Activated naive CD8-positive, alpha-beta T cell treated with anti-CD3 and anti-CD28 coated beads for 36 hours (primary cell): ENCODE measurements around the gene TET2. TPM values are rescaled to one million over a fixed set of nuclear protein-coding genes. Genes with fewer than 3 reads are reported as not detected.
A peak's percentile ranks its signal among the peaks of the same experiment; 100 is the strongest.

Source experiments
- DNase-seq: peaks from one replicate; pipeline ENCODE4 v3.0.0; 2021
- H3K27ac Mint-ChIP-seq: one replicate; pipeline ENCODE4 v1.8.0; 2022; ENCODE audit warnings: mild to moderate bottlenecking, moderate library complexity, mixed read lengths
- H3K27me3 Mint-ChIP-seq: one replicate; pipeline ENCODE4 v1.8.0; 2022; ENCODE audit warnings: mild to moderate bottlenecking, mixed read lengths
- H3K36me3 Mint-ChIP-seq: one replicate; pipeline ENCODE4 v1.8.0; 2021; ENCODE audit warnings: mild to moderate bottlenecking, mixed read lengths
- H3K4me1 Mint-ChIP-seq: one replicate; pipeline ENCODE4 v1.8.0; 2021; ENCODE audit warnings: mixed read lengths
- H3K4me3 Mint-ChIP-seq: one replicate; pipeline ENCODE4 v1.8.0; 2022; ENCODE audit warnings: mild to moderate bottlenecking, moderate library complexity, mixed read lengths
- H3K9me3 Mint-ChIP-seq: one replicate; pipeline ENCODE4 v1.8.0; 2022; ENCODE audit warnings: mixed read lengths
- total RNA-seq, 2 experiments: library from RNA; stranded (reverse); gene quantifications; one replicate each; pipeline ENCODE4 v1.2.3, GENCODE V29; 2021

TET2 gene
- total RNA-seq, 2 experiments from 2014 or later, result 20.7 to 22.6 TPM

- Mint-ChIP-seq H3K9me3 (peaks cover 8% of the 10 kb centered on the region), H3K36me3 (peaks cover 67% of the 10 kb centered on the region), H3K27ac (no peak overlapping the region), H3K27me3 (no peaks in the 10 kb centered on the region), H3K4me1 (peaks cover 14% of the 10 kb centered on the region), H3K4me3 (no peak overlapping the region)
- no peak for DNase-seq
Observed at GRCh38 chr4:105267280-105267679, 120.6 kb downstream of the TET2 start.

- Mint-ChIP-seq H3K4me1 (peaks cover 39% of the 10 kb centered on the region), H3K4me3 (no peak overlapping the region), H3K9me3 (peaks cover 5% of the 10 kb centered on the region), H3K36me3 (peaks cover 71% of the 10 kb centered on the region), H3K27ac (peak overlapping the region; percentile 52), H3K27me3 (no peaks in the 10 kb centered on the region)
- DNase-seq, result no peak
Observed at GRCh38 chr4:105272002-105272401, 125.3 kb downstream of the TET2 start.

- H3K36me3 Mint-ChIP-seq, result peaks cover 70% of the 10 kb centered on the region
- H3K27ac Mint-ChIP-seq, result peak overlapping the region; percentile 57
- no peak for DNase-seq
- H3K27me3 Mint-ChIP-seq, result no peaks in the 10 kb centered on the region
- peaks cover 4% of the 10 kb centered on the region for H3K9me3 Mint-ChIP-seq
- H3K4me1 Mint-ChIP-seq, result peaks cover 41% of the 10 kb centered on the region
- H3K4me3 Mint-ChIP-seq, result no peak overlapping the region
Observed at GRCh38 chr4:105273230-105273629, 126.6 kb downstream of the TET2 start.

GRCh38 chr4:105274090-105274489 lies 127.4 kb downstream of the TET2 start:
- Mint-ChIP-seq H3K9me3 (peaks cover 4% of the 10 kb centered on the region), H3K27me3 (no peaks in the 10 kb centered on the region), H3K4me1 (peaks cover 43% of the 10 kb centered on the region), H3K36me3 (peaks cover 63% of the 10 kb centered on the region), H3K27ac (no peak overlapping the region), H3K4me3 (no peak overlapping the region)
- DNase-seq, result no peak

- Mint-ChIP-seq H3K4me3 (no peak overlapping the region), H3K9me3 (peaks cover 3% of the 10 kb centered on the region), H3K27me3 (no peaks in the 10 kb centered on the region), H3K36me3 (peaks cover 60% of the 10 kb centered on the region), H3K27ac (no peak overlapping the region), H3K4me1 (peaks cover 43% of the 10 kb centered on the region)
- no peak for DNase-seq
Observed at GRCh38 chr4:105274504-105274903, 127.8 kb downstream of the TET2 start.

GRCh38 chr4:105276361-105277104 lies 129.9 kb downstream of the TET2 start:
- no peaks in the 10 kb centered on the region for H3K27me3 Mint-ChIP-seq
- no peak overlapping the region for H3K27ac Mint-ChIP-seq
- peaks cover 38% of the 10 kb centered on the region for H3K4me1 Mint-ChIP-seq
- peaks cover 42% of the 10 kb centered on the region for H3K36me3 Mint-ChIP-seq
- H3K9me3 Mint-ChIP-seq, result no peaks in the 10 kb centered on the region
- H3K4me3 Mint-ChIP-seq, result no peak overlapping the region
- DNase-seq, result no peak

- Mint-ChIP-seq H3K4me1 (peaks cover 29% of the 10 kb centered on the region), H3K36me3 (peaks cover 33% of the 10 kb centered on the region), H3K9me3 (no peaks in the 10 kb centered on the region), H3K4me3 (no peak overlapping the region), H3K27me3 (no peaks in the 10 kb centered on the region), H3K27ac (no peak overlapping the region)
- DNase-seq, result no peak
Observed at GRCh38 chr4:105277702-105278101, 131.0 kb downstream of the TET2 start.

GRCh38 chr4:105279314-105279713 lies 132.6 kb downstream of the TET2 start:
- H3K4me3 Mint-ChIP-seq, result no peak overlapping the region
- no peaks in the 10 kb centered on the region for H3K27me3 Mint-ChIP-seq
- no peak overlapping the region for H3K27ac Mint-ChIP-seq
- H3K36me3 Mint-ChIP-seq, result peaks cover 26% of the 10 kb centered on the region
- DNase-seq, result no peak
- peaks cover 19% of the 10 kb centered on the region for H3K4me1 Mint-ChIP-seq
- peaks cover 1% of the 10 kb centered on the region for H3K9me3 Mint-ChIP-seq

GRCh38 chr4:105280338-105281123 lies 133.9 kb downstream of the TET2 start:
- H3K9me3 Mint-ChIP-seq, result peaks cover 1% of the 10 kb centered on the region
- H3K4me3 Mint-ChIP-seq, result no peak overlapping the region
- H3K4me1 Mint-ChIP-seq, result peaks cover 14% of the 10 kb centered on the region
- DNase-seq, result no peak
- peaks cover 14% of the 10 kb centered on the region for H3K36me3 Mint-ChIP-seq
- no peak overlapping the region for H3K27ac Mint-ChIP-seq
- H3K27me3 Mint-ChIP-seq, result no peaks in the 10 kb centered on the region

- Mint-ChIP-seq H3K36me3 (peaks cover 9% of the 10 kb centered on the region), H3K4me1 (peaks cover 13% of the 10 kb centered on the region), H3K4me3 (no peak overlapping the region), H3K27ac (no peak overlapping the region), H3K9me3 (peaks cover 1% of the 10 kb centered on the region), H3K27me3 (no peaks in the 10 kb centered on the region)
- DNase-seq, result no peak
Observed at GRCh38 chr4:105281124-105281415, 134.4 kb downstream of the TET2 start.

- peaks cover 10% of the 10 kb centered on the region for H3K4me1 Mint-ChIP-seq
- peaks cover 6% of the 10 kb centered on the region for H3K9me3 Mint-ChIP-seq
- no peak for DNase-seq
- H3K27me3 Mint-ChIP-seq, result no peaks in the 10 kb centered on the region
- H3K27ac Mint-ChIP-seq, result no peak overlapping the region
- H3K4me3 Mint-ChIP-seq, result no peak overlapping the region
- H3K36me3 Mint-ChIP-seq, result no peaks in the 10 kb centered on the region
Observed at GRCh38 chr4:105282489-105282888, 135.8 kb downstream of the TET2 start.

GRCh38 chr4:105283501-105283900 lies 136.8 kb downstream of the TET2 start:
- Mint-ChIP-seq H3K27me3 (no peaks in the 10 kb centered on the region), H3K36me3 (peaks cover 2% of the 10 kb centered on the region), H3K4me3 (no peak overlapping the region), H3K4me1 (peaks cover 8% of the 10 kb centered on the region), H3K9me3 (peaks cover 11% of the 10 kb centered on the region), H3K27ac (no peak overlapping the region)
- DNase-seq, result no peak

- H3K4me3 Mint-ChIP-seq, result no peak overlapping the region
- peaks cover 19% of the 10 kb centered on the region for H3K9me3 Mint-ChIP-seq
Observed at GRCh38 chr4:105288121-105288520, 141.4 kb downstream of the TET2 start.

GRCh38 chr4:105291925-105292324 lies 145.2 kb downstream of the TET2 start:
- no peak overlapping the region for H3K4me3 Mint-ChIP-seq
- no peaks in the 10 kb centered on the region for H3K27me3 Mint-ChIP-seq
- peaks cover 10% of the 10 kb centered on the region for H3K36me3 Mint-ChIP-seq
- no peak overlapping the region for H3K27ac Mint-ChIP-seq
- no peak for DNase-seq
- no peaks in the 10 kb centered on the region for H3K4me1 Mint-ChIP-seq
- H3K9me3 Mint-ChIP-seq, result peaks cover 14% of the 10 kb centered on the region

More at GRCh38 chr4:105288121-105288520, 141.4 kb downstream of the TET2 start:
- H3K36me3 Mint-ChIP-seq, result peaks cover 9% of the 10 kb centered on the region
- no peaks in the 10 kb centered on the region for H3K27me3 Mint-ChIP-seq
- no peak overlapping the region for H3K27ac Mint-ChIP-seq
- H3K4me1 Mint-ChIP-seq, result peaks cover 2% of the 10 kb centered on the region
- no peak for DNase-seq

- Mint-ChIP-seq H3K9me3 (peaks cover 10% of the 10 kb centered on the region), H3K4me3 (no peak overlapping the region), H3K36me3 (peaks cover 12% of the 10 kb centered on the region), H3K27ac (no peak overlapping the region), H3K4me1 (no peaks in the 10 kb centered on the region), H3K27me3 (no peaks in the 10 kb centered on the region)
- no peak for DNase-seq
Observed at GRCh38 chr4:105293360-105293759, 146.7 kb downstream of the TET2 start.

GRCh38 chr4:105296672-105297071 lies 150.0 kb downstream of the TET2 start:
- no peak overlapping the region for H3K27ac Mint-ChIP-seq
- DNase-seq, result no peak
- no peaks in the 10 kb centered on the region for H3K4me1 Mint-ChIP-seq
- H3K36me3 Mint-ChIP-seq, result peaks cover 28% of the 10 kb centered on the region
- peaks cover 24% of the 10 kb centered on the region for H3K9me3 Mint-ChIP-seq
- no peaks in the 10 kb centered on the region for H3K27me3 Mint-ChIP-seq
- no peak overlapping the region for H3K4me3 Mint-ChIP-seq
